ENCODE measurements around the gene DGCR6L. TPM values are rescaled to one million over a fixed set of nuclear protein-coding genes. Genes with fewer than 3 reads are reported as not detected.

DGCR6L gene
- total and polyA plus RNA-seq, 2 donors from 2014 or later = 35.3 to 137 TPM

- no peaks in the 10 kb centered on the region for H3K4me1 ChIP-seq (ENCODE audit: control insufficient read depth in 2 of 3, insufficient read depth in 2 of 3, low read depth in 1 of 3, low read length in 3 of 3)
- no peak for DNase-seq
- H3K9me3 ChIP-seq (ENCODE audit: control insufficient read depth in 2 of 3, insufficient read depth in 1 of 3, low read length in 3 of 3) = no peaks in the 10 kb centered on the region
- H3K4me3 ChIP-seq (ENCODE audit: low read length in 3 of 3) = no peak overlapping the region
- intact Hi-C loops (cut with DNase I) = loop anchor here (10.0 kb wide), 1 partner anchor 137 kb away; the partner anchor contains the start of gene CCDC188
- no peak for FAIRE-seq
- H3K27ac ChIP-seq (ENCODE audit: low read depth in 2 of 2, low read length in 2 of 2) = no peak overlapping the region
- H3K9ac ChIP-seq (ENCODE audit: low read length in 3 of 3) = no peak overlapping the region
- no peak for TF ChIP-seq CTCF (IDR thresholded peaks at IDR 0.05; ENCODE audit: borderline replicate concordance, extremely low read depth, insufficient read depth)
- no peaks in the 10 kb centered on the region for H3K27me3 ChIP-seq (ENCODE audit: control insufficient read depth, insufficient read depth, low read length)
- no peaks in the 10 kb centered on the region for H3K36me3 ChIP-seq (ENCODE audit: control insufficient read depth in 2 of 3, insufficient read depth in 3 of 3, low read length in 3 of 3)
These were observed 28.2 kb downstream of the DGCR6L start for GRCh38 chr22:20291604-20292063.

- Histone ChIP-seq H3K27ac (ENCODE audit: low read depth in 2 of 2, low read length in 2 of 2) (no peak overlapping the region), H3K4me3 (ENCODE audit: low read length in 3 of 3) (no peak overlapping the region), H3K36me3 (ENCODE audit: control insufficient read depth in 2 of 3, insufficient read depth in 3 of 3, low read length in 3 of 3) (no peaks in the 10 kb centered on the region), H3K9ac (ENCODE audit: low read length in 3 of 3) (no peak overlapping the region), H3K9me3 (ENCODE audit: control insufficient read depth in 2 of 3, insufficient read depth in 1 of 3, low read length in 3 of 3) (no peaks in the 10 kb centered on the region), H3K4me1 (ENCODE audit: control insufficient read depth in 2 of 3, insufficient read depth in 2 of 3, low read depth in 1 of 3, low read length in 3 of 3) (no peaks in the 10 kb centered on the region), H3K27me3 (ENCODE audit: control insufficient read depth, insufficient read depth, low read length) (no peaks in the 10 kb centered on the region)
- no peak for FAIRE-seq
- no peak for TF ChIP-seq CTCF (IDR thresholded peaks at IDR 0.05; ENCODE audit: borderline replicate concordance, extremely low read depth, insufficient read depth)
- no peak for DNase-seq
- intact Hi-C loops (cut with DNase I) = loop anchor here (10.0 kb wide), 1 partner anchor 136 kb away; the partner anchor contains the start of gene CCDC188
These were observed 28.6 kb downstream of the DGCR6L start for GRCh38 chr22:20291249-20291586.

- intact Hi-C loops (cut with DNase I) = loop anchor here (10.0 kb wide), 1 partner anchor 136 kb away; the partner anchor contains the start of gene CCDC188
- TF ChIP-seq CTCF (IDR thresholded peaks at IDR 0.05; ENCODE audit: borderline replicate concordance, extremely low read depth, insufficient read depth) = no peak
These were observed 29.1 kb downstream of the DGCR6L start for GRCh38 chr22:20290578-20291248.

More at GRCh38 chr22:20290578-20291248, 29.1 kb downstream of the DGCR6L start:
- no peak for DNase-seq
- no peak for FAIRE-seq
- Histone ChIP-seq H3K9ac (ENCODE audit: low read length in 3 of 3) (no peak overlapping the region), H3K27me3 (ENCODE audit: control insufficient read depth, insufficient read depth, low read length) (no peaks in the 10 kb centered on the region), H3K4me3 (ENCODE audit: low read length in 3 of 3) (no peak overlapping the region), H3K36me3 (ENCODE audit: control insufficient read depth in 2 of 3, insufficient read depth in 3 of 3, low read length in 3 of 3) (no peaks in the 10 kb centered on the region), H3K4me1 (ENCODE audit: control insufficient read depth in 2 of 3, insufficient read depth in 2 of 3, low read depth in 1 of 3, low read length in 3 of 3) (no peaks in the 10 kb centered on the region), H3K27ac (ENCODE audit: low read depth in 2 of 2, low read length in 2 of 2) (no peak overlapping the region), H3K9me3 (ENCODE audit: control insufficient read depth in 2 of 3, insufficient read depth in 1 of 3, low read length in 3 of 3) (no peaks in the 10 kb centered on the region)

Data from kidney (tissue), 14 donors.